Naive thymus-derived CD4-positive, alpha-beta T cell (primary cell): ENCODE measurements around the gene COL6A2. TPM values are rescaled to one million over a fixed set of nuclear protein-coding genes. Genes with fewer than 3 reads are reported as not detected.
"Not testable (repeated sequence)": the region's sequence is repeated elsewhere in the genome, so short reads cannot be mapped to it uniquely, and the experiment has no call there.

Experiments
- ATAC-seq: fragments of 150-1000 bp; cut with Tn5 transposase; 2 replicates; pipeline ENCODE4 v1.10.0; 2021; ENCODE audit warnings: mild to moderate bottlenecking, moderate library complexity
- CTCF ChIA-PET: fragments of 350-600 bp; sonication (Branson Sonifier 250); formaldehyde crosslinking; loops from one replicate; lab custom pipeline; 2021; ENCODE audit warnings: antibody characterized with exemption; lab: Charles Lee
- POLR2A ChIA-PET: fragments of 350-600 bp; sonication (Branson Sonifier 250); formaldehyde crosslinking; loops from one replicate; lab custom pipeline; 2021; ENCODE audit warnings: antibody characterized with exemption, inconsistent platforms; lab: Charles Lee
- DNase-seq, 9 donors: peaks; one replicate each; pipeline versions ENCODE4 v3.0.0 to v3.0.0-alpha.2; 2020 to 2022; ENCODE audit warnings: mixed read lengths in 1 of 9
- H3K27ac ChIP-seq: one replicate; pipeline ENCODE4 v1.7.0; 2013; ENCODE audit warnings: mild to moderate bottlenecking, low read depth, low read length, moderate library complexity
- H3K27me3 ChIP-seq, 2 donors: one replicate each; pipeline ENCODE4 v1.7.0; 2013; ENCODE audit warnings: low read length in 2 of 2, mild to moderate bottlenecking in 2 of 2, moderate library complexity in 2 of 2; ENCODE audit not compliant: control insufficient read depth in 2 of 2, insufficient read depth in 2 of 2
- H3K36me3 ChIP-seq, 3 experiments: 1 replicate in 2 of 3; 2 replicates in 1 of 3; pipeline ENCODE4 v1.7.0; 2013; ENCODE audit warnings: low read length in 3 of 3, mild to moderate bottlenecking in 3 of 3, moderate library complexity in 1 of 3; ENCODE audit not compliant: insufficient read depth in 3 of 3, control insufficient read depth in 2 of 3
- H3K4me1 ChIP-seq, 2 donors: one replicate each; pipeline ENCODE4 v1.7.0; 2013; ENCODE audit warnings: low read length in 2 of 2, mild to moderate bottlenecking in 2 of 2, moderate library complexity in 1 of 2; ENCODE audit not compliant: control insufficient read depth in 2 of 2, insufficient read depth in 2 of 2
- H3K4me3 ChIP-seq: 2 replicates; pipeline ENCODE4 v1.7.0; 2013; ENCODE audit warnings: mild to moderate bottlenecking, low read length
- H3K9me3 ChIP-seq, 3 experiments: 1 replicate in 2 of 3; 2 replicates in 1 of 3; pipeline ENCODE4 v1.7.0; 2013; ENCODE audit warnings: low read length in 3 of 3; ENCODE audit not compliant: control insufficient read depth in 2 of 3
- H3K27ac Mint-ChIP-seq, 9 donors: one replicate each; pipeline ENCODE4 v1.8.0; 2020 to 2022; ENCODE audit warnings: mixed read lengths in 9 of 9, mild to moderate bottlenecking in 8 of 9, moderate library complexity in 5 of 9, inconsistent platforms in 2 of 9
- H3K27me3 Mint-ChIP-seq, 5 donors: one replicate each; pipeline ENCODE4 v1.8.0; 2021 to 2022; ENCODE audit warnings: mixed read lengths in 5 of 5, mild to moderate bottlenecking in 1 of 5
- H3K36me3 Mint-ChIP-seq, 5 donors: one replicate each; pipeline ENCODE4 v1.8.0; 2020 to 2022; ENCODE audit warnings: mixed read lengths in 5 of 5, mild to moderate bottlenecking in 3 of 5, inconsistent platforms in 1 of 5
- H3K4me1 Mint-ChIP-seq, 7 donors: one replicate each; pipeline ENCODE4 v1.8.0; 2020 to 2022; ENCODE audit warnings: mixed read lengths in 7 of 7, mild to moderate bottlenecking in 3 of 7, inconsistent platforms in 1 of 7
- H3K4me3 Mint-ChIP-seq, 10 donors: one replicate each; pipeline ENCODE4 v1.8.0; 2020 to 2022; ENCODE audit warnings: mild to moderate bottlenecking in 10 of 10, mixed read lengths in 10 of 10, moderate library complexity in 6 of 10, inconsistent platforms in 2 of 10
- H3K9me3 Mint-ChIP-seq, 11 donors: one replicate each; pipeline ENCODE4 v1.8.0; 2020 to 2022; ENCODE audit warnings: mixed read lengths in 11 of 11, mild to moderate bottlenecking in 4 of 11, inconsistent platforms in 1 of 11, moderate library complexity in 1 of 11
- intact Hi-C, 2 donors: fragments of 100-400 bp; cut with micrococcal nuclease; formaldehyde crosslinking; loops; one replicate each; pipeline ENCODE4 v1.15.1; 2023
- polyA plus RNA-seq, 2 donors: library from polyadenylated mRNA; unstranded; fragments of 300-500 nt; fragmentation: Illumina TruSeq; gene quantifications; one replicate each; pipeline ENCODE4 v1.2.3, GENCODE V29; 2021
- total RNA-seq, 6 experiments: library from RNA in 5 of 6; stranded (reverse) in 5 of 6; gene quantifications; 1 replicate in 5 of 6; 2 replicates in 1 of 6; pipeline ENCODE4 v1.2.3 and lab custom pipeline; 2021 to 2026

Gene COL6A2
- total and polyA plus RNA-seq, 7 experiments from 2014 or later, result 1.7 to 47.7 (median 33.3) TPM

- H3K27me3 ChIP-seq, result no peaks in the 10 kb centered on the region
- no peak overlapping the region for H3K27ac Mint-ChIP-seq
- peaks cover 0 to 1% (median 0%) of the 10 kb centered on the region in 5 donors for H3K36me3 Mint-ChIP-seq
- H3K4me3 Mint-ChIP-seq, result no peak overlapping the region
- no peaks in the 10 kb centered on the region for H3K4me1 Mint-ChIP-seq
- peaks cover 3 to 23% (median 8%) of the 10 kb centered on the region in 11 donors for H3K9me3 Mint-ChIP-seq
- H3K9me3 ChIP-seq, result no peaks in the 10 kb centered on the region
- no peak overlapping the region for H3K27ac ChIP-seq
- no peaks in the 10 kb centered on the region for H3K4me1 ChIP-seq
- H3K27me3 Mint-ChIP-seq, result peaks cover 0 to 3% (median 0%) of the 10 kb centered on the region in 5 donors
- ChIA-PET POLR2A (no interaction called here), CTCF (interaction anchor here (0.6 kb wide), 1 partner anchor 20 kb away, joined by 3 read pairs; no protein-coding TSS in a partner anchor)
- no peak overlapping the region for H3K4me3 ChIP-seq
- no peak for DNase-seq
- no peak for ATAC-seq
- H3K36me3 ChIP-seq, result no peaks in the 10 kb centered on the region
- intact Hi-C loops, result no loop called here
These were observed 14.7 kb upstream of the COL6A2 start for GRCh38 chr21:46082963-46083790.

DNA sequence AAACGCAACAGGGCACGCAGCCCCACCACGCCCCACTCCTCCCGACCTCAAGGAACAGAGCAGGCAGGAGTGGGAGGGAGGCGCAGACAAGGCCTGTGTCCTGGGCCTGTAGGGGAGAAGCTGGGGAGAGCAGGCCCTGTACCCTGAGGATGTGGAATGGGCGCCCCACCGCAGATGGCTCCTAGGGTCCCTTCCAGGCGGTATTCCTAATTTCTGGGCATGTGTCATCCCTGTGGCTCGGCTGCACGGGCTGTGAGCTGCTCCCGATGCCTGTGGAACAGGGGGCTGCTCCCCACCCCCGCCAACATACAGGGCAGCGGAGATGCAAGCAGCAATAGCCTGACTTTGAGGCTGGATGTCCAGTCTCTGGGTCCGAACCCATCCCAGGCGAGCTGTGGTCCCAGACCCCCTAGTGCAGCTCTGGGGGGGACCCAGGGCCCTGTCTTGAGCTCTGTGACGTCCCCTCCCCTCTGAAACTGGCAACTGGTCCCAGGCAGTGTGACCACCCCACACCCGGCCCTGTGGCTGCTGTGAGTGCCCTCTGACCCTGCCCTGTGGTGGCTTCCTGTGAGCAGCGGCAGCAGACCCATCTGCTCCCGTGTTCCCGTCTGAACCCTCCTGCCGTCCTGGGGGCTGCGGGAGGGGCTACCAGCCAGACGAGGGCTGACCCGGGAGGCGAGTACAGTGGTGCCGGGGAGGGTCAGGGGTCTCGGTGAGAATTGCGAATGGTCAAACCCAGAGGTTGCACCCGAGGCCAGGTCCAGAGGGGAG lies 13.9 kb upstream of the COL6A2 start:
- Histone ChIP-seq H3K36me3 (no peaks in the 10 kb centered on the region), H3K9me3 (no peaks in the 10 kb centered on the region), H3K27ac (no peak overlapping the region), H3K27me3 (no peaks in the 10 kb centered on the region), H3K4me3 (no peak overlapping the region), H3K4me1 (no peaks in the 10 kb centered on the region)
- Mint-ChIP-seq H3K4me3 (no peak overlapping the region), H3K27ac (no peak overlapping the region), H3K36me3 (peaks cover 0 to 7% (median 0%) of the 10 kb centered on the region in 5 donors), H3K4me1 (no peaks in the 10 kb centered on the region), H3K9me3 (peaks cover 3 to 30% (median 14%) of the 10 kb centered on the region in 11 donors), H3K27me3 (no peaks in the 10 kb centered on the region)
- CTCF ChIA-PET, result interaction anchor here (0.6 kb wide), 1 partner anchor 19 kb away, joined by 3 read pairs; no protein-coding TSS in a partner anchor
- DNase-seq (no peak), ATAC-seq (no peak)
- POLR2A ChIA-PET, result no interaction called here
- intact Hi-C loops, result no loop called here

DNA sequence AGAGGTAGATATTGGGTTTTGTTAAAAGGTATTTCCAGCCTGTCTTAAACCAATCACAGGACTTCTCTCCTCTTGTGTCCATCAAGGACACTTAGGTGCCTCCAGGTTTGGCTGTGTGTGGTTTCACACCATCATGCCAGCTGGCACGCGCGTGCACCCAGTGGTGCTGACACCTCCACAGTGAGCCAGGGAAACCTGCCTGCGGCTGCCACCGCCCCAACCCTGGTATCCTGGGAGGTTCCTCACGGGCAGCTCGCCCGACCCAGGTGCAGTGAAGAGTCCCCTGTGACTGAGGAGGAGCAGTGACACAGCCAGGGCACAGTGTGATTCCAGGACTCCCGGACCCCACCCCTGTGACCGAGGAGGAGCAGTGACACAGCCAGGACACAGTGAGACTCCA lies 13.2 kb upstream of the COL6A2 start:
- CTCF ChIA-PET, result no interaction called here
- H3K36me3 Mint-ChIP-seq, result peaks cover 0 to 7% (median 0%) of the 10 kb centered on the region in 5 donors
- H3K9me3 Mint-ChIP-seq, result peaks cover 3 to 31% (median 14%) of the 10 kb centered on the region in 11 donors
- DNase-seq, result no peak
- no peak overlapping the region for H3K4me3 Mint-ChIP-seq
- Histone ChIP-seq H3K36me3 (no peaks in the 10 kb centered on the region), H3K9me3 (no peaks in the 10 kb centered on the region), H3K27ac (no peak overlapping the region), H3K27me3 (no peaks in the 10 kb centered on the region), H3K4me1 (no peaks in the 10 kb centered on the region), H3K4me3 (no peak overlapping the region)
- ATAC-seq, result no peak
- H3K27me3 Mint-ChIP-seq, result no peaks in the 10 kb centered on the region
- intact Hi-C loops, result no loop called here
- POLR2A ChIA-PET, result no interaction called here
- H3K27ac Mint-ChIP-seq, result no peak overlapping the region
- H3K4me1 Mint-ChIP-seq, result no peaks in the 10 kb centered on the region

GRCh38 chr21:46085259-46085658 lies 12.7 kb upstream of the COL6A2 start:
- H3K36me3 ChIP-seq, H3K27me3 ChIP-seq, H3K27ac Mint-ChIP-seq, DNase-seq, CTCF ChIA-PET, H3K9me3 ChIP-seq, H3K27me3 Mint-ChIP-seq, intact Hi-C loops, POLR2A ChIA-PET, H3K4me1 ChIP-seq, ATAC-seq, H3K4me3 ChIP-seq, H3K36me3 Mint-ChIP-seq, H3K4me3 Mint-ChIP-seq, H3K27ac ChIP-seq, H3K4me1 Mint-ChIP-seq: not testable (repeated sequence)
- peaks cover 4 to 34% (median 16%) of the 10 kb centered on the region in 11 donors for H3K9me3 Mint-ChIP-seq

GRCh38 chr21:46087641-46088040 lies 10.3 kb upstream of the COL6A2 start:
- Histone ChIP-seq H3K4me3 (no peak overlapping the region), H3K27me3 (no peaks in the 10 kb centered on the region), H3K27ac (no peak overlapping the region), H3K36me3 (no peaks in the 10 kb centered on the region), H3K9me3 (no peaks in the 10 kb centered on the region), H3K4me1 (no peaks in the 10 kb centered on the region)
- ChIA-PET CTCF (no interaction called here), POLR2A (no interaction called here)
- no peak overlapping the region for H3K4me3 Mint-ChIP-seq
- no peak overlapping the region for H3K27ac Mint-ChIP-seq
- peaks cover 7 to 38% (median 19%) of the 10 kb centered on the region in 11 donors for H3K9me3 Mint-ChIP-seq
- peaks cover 0 to 7% (median 1%) of the 10 kb centered on the region in 5 donors for H3K36me3 Mint-ChIP-seq
- H3K27me3 Mint-ChIP-seq, result no peaks in the 10 kb centered on the region
- ATAC-seq, result no peak
- intact Hi-C loops, result no loop called here
- peaks cover 0 to 4% (median 0%) of the 10 kb centered on the region in 7 donors for H3K4me1 Mint-ChIP-seq
- no peak for DNase-seq

DNA sequence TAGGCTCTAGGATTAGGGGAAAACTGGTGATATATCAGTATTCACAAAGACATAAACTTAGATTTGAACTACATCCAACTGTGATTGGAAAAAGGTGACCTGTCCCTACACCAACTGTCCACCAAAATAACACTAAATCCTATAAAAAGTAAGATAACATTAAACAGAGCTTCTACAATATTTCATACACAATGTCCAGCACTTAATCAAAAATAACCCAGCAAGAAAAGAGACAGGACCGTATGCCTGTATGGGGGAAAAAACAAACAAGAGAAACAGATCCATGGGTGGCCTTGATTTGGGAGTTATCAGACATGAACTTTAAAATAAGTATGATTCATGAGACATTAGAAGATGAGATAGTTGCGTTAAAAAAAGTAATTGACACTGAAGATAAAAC lies 9.7 kb upstream of the COL6A2 start:
- Mint-ChIP-seq H3K4me3 (no peak overlapping the region), H3K4me1 (peaks cover 0 to 4% (median 0%) of the 10 kb centered on the region in 7 donors), H3K9me3 (peaks cover 7 to 38% (median 19%) of the 10 kb centered on the region in 11 donors), H3K27me3 (no peaks in the 10 kb centered on the region), H3K36me3 (peaks cover 0 to 7% (median 1%) of the 10 kb centered on the region in 5 donors), H3K27ac (no peak overlapping the region)
- Histone ChIP-seq H3K4me1 (peaks cover 0 to 5% of the 10 kb centered on the region in 2 donors), H3K27ac (no peak overlapping the region), H3K27me3 (no peaks in the 10 kb centered on the region), H3K4me3 (no peak overlapping the region), H3K9me3 (no peaks in the 10 kb centered on the region), H3K36me3 (no peaks in the 10 kb centered on the region)
- intact Hi-C loops, result no loop called here
- no peak for DNase-seq
- ChIA-PET CTCF (no interaction called here), POLR2A (no interaction called here)
- ATAC-seq, result no peak
